Activated T-cell treated with anti-CD3 and anti-CD28 coated beads for 24 hours (primary cell): ENCODE data around the gene NEAT1.

Experiments used
- DNase-seq: peaks from one replicate; pipeline ENCODE4 v3.0.0-alpha.2; 2020; ENCODE audit warnings: low read depth

NEAT1 gene

GRCh38 chr11:65486570-65487466, 64.2 kb downstream of the NEAT1 start:
- DNase-seq = no peak

- no peak for DNase-seq
Measured at GRCh38 chr11:65487467-65488272, 65.1 kb downstream of the NEAT1 start.

- DNase-seq = no peak
Measured at GRCh38 chr11:65488273-65489034, 65.9 kb downstream of the NEAT1 start.

- no peak for DNase-seq
Measured at GRCh38 chr11:65489035-65489705, 66.6 kb downstream of the NEAT1 start.

- DNase-seq = no peak
Measured at GRCh38 chr11:65489706-65490320, 67.2 kb downstream of the NEAT1 start.

- no peak for DNase-seq
Measured at GRCh38 chr11:65491163-65491465, 68.5 kb downstream of the NEAT1 start.

GRCh38 chr11:65491614-65492386, 69.2 kb downstream of the NEAT1 start:
- DNase-seq = no peak

- no peak for DNase-seq
Measured at GRCh38 chr11:65492387-65492636, 69.7 kb downstream of the NEAT1 start.

GRCh38 chr11:65492637-65493366, 70.2 kb downstream of the NEAT1 start:
- DNase-seq = no peak

GRCh38 chr11:65493367-65494176, 71.0 kb downstream of the NEAT1 start:
- DNase-seq = no peak
